HG03159 (cell line): ENCODE results near the gene PRDX5.
A peak's percentile ranks its signal among the peaks of the same experiment; 100 is the strongest.
"Not testable (repeated sequence)": the region's sequence is repeated elsewhere in the genome, so short reads cannot be mapped to it uniquely, and the experiment has no call there.

Source experiments
- ATAC-seq: cut with Tn5 transposase; IDR thresholded peaks from one replicate; pipeline ENCODE4 v1.9.1; 2021; ENCODE audit warnings: mild to moderate bottlenecking, moderate library complexity; ENCODE audit not compliant: unreplicated experiment

The PRDX5 gene

DNA sequence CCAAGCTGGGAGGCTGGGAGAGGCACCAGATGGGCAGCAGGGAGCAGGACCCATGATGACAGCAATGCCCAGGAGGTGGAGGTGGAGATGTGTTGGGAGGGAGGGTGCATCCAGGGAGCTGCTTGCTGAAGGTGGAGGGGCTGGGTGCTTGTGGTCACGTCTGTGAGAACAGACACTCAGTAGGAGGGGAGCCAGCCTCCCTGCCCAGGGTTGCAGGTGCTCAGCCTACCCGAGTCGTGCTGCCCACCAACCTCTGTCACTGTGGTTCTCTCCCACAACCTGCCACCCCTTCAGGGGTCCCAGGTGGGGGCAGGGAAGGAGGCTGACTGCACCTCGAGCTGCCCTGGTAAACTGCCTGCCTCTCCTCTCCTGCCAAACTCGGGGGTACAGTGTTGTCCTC, 5.5 kb downstream of the PRDX5 start:
- no peak for ATAC-seq

DNA sequence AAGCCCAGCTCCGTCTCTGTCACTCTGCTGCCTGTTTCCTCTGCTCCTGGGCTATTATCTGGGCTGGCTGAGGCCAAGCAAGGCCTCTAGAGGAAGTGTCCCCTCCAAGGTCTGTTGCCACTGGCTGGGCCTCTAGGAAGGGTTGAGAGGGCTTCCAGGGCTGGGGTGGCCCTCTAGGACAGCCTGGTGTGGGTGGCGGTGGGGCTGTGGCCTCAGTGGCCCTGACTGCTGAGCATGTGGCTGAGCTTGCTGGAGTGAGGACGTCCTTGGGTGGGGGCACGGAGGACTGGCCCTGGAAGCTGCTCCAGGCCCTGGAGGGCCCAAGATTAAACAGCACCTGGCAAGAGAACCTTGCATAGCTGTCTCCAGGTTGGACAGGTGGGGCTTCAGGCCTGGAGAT, 6.1 kb downstream of the PRDX5 start:
- not testable (repeated sequence) for ATAC-seq

DNA sequence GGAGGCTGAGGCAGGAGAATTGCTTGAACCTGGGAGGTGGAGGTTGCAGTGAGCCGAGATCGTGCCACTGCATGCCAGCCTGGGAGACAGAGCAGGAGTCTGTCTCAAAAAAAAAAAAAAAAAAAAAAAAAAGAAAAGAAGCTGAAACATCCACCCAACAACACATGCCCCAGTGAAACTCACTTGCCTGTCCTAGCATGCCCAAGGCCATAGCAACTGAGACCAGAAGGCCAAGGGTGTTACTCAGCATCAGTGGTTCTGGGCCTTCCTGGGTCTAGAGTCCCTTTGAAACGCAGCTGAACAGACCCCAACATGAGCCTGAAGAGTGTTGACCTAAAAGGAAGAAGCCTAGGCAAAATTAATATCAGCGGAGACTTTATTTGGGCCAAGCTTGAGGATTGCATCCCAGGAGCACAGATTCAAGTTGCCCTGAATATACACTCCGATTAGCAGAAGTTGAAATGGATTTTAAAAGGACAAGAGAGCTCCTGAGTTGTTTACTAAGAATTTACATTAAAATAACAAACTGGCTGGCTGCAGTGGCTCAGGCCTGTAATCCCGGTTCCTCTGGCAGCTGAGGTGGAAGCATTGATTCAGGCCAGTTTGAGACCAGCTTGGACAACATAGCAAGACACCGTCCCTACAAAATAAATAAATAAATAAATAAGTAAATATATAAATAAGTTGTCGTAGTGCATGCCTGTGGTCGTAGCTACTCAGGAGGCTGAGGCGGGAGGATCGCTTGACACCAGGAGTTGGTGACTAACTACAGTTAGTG, 7.0 kb downstream of the PRDX5 start:
- ATAC-seq = no peak

DNA sequence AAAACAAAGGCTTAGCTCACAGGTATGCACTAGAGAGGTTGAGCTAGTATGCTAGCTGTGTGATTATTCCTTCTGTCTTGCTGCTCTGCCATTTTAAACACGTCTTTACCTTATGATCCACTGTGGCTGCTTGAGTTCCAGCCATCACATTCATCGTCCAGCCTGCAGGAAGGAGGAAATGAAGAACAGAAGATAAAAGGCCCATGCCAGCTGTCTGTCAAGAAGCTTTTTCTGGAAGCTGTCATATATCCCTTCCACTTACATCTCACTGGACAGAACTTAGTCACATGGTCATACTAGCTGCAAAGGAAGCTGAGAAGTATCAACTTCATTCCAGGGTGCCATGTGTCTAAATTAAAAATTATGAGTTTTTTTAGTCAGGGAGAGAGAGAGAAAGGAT, 9.5 kb downstream of the PRDX5 start:
- no peak for ATAC-seq

DNA sequence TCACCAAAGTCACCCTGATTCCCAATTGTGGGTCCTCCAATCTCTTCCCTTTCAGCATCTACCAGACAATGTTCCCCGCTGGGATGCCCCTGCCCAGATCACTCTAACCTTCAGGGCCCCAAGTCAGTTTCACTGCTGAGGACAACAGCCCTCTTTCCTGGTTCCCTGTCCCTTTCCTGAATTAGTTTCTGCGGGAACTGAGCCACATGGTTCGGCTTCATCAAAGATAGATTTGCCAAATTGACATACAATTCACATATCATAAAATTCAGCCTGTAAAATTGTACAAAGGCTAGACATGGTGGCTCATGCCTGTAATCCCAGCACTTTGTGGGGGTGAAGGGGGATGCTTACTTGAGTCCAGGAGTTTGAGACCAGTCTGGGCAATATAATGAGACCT, 10.1 kb downstream of the PRDX5 start:
- ATAC-seq = no peak

DNA sequence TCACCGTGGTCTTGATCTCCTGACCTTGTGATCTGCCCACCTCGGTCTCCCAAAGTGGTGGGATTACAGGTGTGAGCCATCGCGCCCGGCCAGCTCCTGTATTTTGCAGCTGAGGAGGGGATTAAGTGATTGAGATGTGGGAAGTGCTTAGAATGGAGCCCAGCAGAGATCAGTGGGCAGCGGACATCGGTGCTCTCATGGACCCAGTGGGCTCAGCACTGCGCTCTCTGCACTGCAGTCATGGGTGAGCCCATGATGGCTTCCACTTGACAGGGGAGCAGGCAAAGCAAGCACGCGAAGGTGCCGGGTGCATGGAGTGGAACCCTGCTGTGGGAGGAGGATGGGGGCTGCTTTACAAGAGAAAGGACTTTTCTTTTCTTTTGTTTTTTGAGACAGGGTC, 13.0 kb downstream of the PRDX5 start:
- no peak for ATAC-seq

DNA sequence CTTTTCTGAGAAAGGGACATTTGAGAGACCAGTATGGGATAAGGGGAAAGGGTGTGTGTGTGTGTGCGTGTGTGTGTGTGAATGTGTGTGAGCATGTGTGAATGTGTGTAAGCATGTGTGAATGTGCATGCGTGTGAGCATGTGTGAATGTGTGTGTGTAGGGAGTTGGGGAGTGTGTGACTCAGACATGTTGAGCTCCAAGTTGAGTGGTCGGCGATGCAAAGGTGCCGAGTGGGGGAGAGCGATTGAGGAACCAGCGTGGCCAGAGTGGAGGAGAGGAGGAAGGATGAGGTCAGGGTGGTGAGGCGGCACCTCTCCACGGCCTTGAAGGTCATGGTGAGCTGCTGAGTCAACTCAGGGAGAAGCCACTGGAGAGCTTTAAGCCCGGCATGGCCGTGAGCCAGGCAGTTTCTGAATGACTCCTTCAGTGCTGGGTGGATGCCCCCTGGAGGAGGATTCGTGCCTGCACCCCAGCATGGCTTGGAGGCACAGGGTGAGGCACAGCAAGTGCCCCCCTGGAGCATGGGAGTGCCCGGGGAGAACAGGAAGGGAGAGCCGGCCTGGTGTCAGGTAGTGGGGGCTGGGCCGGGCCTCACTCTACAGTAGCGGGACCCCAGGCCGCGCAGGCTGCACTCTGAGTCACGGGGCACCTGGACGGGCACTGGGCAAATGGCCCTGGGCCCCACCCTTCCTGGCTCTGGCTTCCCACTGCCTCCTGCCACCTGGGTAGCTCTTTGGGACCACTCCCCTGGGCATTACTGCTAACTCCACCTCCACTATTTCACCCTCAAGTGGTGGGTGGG, 13.8 kb downstream of the PRDX5 start:
- ATAC-seq = peak; percentile 54

DNA sequence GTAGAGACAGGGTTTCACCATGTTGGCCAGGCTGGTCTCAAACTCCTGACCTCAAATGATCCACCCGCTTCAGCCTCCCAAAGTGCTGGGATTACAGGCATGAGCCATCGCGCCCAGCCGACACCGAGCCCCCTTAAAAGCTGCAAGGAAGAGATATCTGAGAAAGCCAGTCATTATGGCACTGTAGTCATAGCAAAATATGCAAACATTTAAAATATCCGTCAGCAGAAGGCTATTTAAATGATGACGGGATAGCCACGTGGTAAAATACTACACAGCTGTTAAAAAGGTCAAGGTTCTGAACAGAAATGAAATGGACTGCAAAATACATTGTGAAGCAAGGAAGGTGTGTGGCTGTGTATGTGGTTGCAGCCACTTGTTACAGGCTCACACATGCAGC, 15.6 kb downstream of the PRDX5 start:
- no peak for ATAC-seq

DNA sequence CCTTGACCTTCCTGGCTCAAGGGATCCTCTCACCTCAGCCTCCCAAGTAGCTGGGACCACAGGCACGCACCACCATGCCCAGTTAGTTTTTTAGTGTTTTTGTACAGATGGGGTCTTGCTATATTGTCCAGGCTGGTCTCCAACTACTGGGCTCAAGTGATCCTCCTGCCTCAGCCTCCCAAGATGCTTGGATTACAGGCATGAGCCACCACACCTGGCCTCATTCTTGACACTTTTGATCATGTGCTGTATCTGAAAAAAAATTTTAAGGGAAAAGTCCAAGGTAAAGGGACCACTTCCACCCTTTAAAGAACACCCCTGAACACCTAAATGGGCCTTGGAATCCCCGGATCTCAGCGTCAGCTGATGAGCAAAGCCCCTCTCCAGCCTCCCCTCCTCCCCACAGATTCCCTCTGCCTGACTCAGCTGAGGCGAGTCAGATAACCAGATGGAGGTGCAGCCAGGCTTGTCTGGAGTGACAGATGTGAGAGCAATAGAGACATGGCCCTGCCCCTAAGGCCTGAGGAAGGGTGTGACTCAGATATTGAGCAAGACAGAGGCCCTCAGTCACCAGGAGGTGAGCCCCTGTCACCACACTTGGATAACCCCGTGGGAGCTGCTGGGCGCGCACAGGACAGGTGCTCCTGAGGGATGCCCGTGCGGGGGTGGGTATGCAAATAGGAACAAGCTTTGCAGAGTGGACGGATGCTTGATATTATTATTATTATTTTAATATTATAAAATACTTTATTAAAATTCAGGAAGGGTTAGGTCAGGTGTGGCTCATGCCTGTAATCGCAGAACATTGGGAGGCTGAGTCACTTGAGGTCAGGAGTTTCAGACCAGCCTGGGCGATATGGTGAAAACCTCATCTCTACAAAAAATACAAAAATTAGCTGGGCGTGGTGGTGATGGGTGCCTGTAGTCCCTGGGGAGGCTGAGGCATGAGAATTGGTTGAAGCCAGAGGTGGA, 17.1 kb downstream of the PRDX5 start:
- ATAC-seq = peak; percentile 73

DNA sequence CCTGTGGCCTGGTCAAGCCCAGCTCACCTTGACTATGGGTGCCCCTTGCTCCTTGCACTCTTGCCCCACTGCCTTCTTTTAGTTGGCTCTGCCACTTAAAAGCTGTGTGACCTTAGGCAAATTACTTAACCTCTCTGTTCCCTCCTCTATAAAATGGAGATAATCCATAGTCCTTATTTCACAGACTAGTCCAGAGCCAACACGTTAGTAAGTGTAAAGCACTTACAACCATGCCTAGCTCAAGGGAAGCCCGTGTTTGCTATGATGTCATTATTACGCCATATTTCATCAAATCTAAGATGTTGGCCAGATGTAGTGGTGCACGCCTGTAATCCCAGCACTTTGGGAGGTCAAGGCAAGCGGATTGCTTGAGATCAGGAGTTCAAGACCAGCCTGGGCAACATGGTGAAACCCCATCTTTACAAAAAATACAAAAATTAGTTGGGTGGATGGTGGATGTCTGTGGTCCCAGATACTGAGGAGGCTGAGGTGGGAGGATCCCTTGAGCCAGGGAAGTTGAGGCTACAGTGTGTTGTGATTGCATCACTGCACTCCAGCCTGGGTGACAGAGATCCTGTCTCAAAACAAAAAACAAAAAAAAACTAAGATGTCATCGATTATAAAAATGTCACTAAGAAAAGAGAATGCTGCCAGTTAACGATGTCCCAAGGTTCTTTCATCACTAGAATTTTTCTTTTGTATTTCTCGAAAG, 19.8 kb downstream of the PRDX5 start:
- ATAC-seq = no peak

DNA sequence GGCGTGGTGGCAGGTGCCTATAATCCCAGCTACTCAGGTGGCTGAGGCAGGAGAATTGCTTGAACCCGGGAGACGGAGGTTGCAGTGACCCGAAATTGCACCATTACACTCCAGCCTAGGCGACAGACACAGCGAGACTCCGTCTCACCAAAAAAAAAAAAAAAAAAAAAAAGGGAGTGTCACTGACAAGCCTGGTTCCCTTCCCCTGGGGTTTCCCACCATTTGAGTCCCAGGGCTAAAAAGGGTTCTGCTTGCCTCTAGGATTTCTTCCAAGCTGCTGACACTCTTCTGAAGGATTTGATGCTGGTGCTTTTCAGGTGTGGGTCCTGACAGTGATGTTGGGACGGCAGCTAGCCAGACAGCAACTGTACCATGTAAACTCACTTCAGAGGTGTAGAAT, 20.8 kb downstream of the PRDX5 start:
- ATAC-seq = no peak

DNA sequence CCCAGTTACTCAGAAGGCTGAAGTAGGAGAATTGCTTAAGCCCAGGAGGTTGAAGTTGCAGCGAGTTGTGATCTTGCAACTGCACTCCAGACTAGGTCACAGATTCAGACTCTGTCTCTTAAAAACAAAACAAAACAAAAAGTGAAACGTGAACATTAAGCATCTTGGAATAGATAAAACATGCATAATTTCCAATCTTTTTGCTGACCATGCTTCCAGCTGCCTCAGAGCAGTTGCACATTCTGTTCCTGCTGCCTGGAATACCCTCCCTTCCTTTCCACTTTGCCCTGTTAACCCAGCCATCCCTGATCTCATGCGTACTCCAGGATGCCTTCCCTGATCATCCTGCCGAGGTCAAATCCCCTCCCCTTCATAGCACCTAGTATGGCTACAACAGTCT, 21.4 kb downstream of the PRDX5 start:
- ATAC-seq = no peak

DNA sequence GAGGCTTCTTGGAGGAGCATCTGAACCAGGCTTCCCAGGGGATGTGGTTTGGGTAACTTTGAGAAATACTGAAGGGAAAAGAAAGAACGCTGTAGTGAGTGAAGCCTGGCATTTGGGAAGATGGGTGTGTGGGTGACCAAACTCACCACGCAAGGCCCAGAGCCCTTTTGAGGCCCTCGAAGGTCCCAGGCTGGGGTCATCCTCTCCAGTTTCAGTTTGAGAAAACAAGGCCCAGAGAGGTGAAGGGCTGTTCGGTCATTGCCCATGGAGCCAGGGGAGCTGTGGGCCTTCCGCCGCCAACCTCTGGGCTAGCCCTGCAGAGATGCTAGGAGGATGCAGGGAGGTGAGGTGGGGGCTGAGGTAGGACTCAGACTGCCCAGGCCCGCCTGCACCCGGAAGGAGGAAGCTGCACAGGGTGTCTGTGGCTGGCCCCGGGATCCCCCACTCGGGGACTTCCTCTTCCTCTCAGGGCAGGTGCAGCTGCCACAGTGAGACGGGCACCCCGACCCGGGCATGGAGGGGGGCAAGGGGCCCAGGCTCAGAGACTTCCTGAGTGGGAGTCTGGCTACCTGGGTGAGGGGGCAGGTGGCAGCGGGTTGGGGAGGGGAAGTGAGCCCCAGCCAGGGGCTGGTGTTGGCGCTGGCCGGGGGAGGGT, 22.0 kb downstream of the PRDX5 start, which contains the start of gene CCDC88B:
Gene CCDC88B (plus strand): TSS at position 451 of the 655 bp plus-strand sequence. CDS start 63 bp downstream, at position 514.
- peak; percentile 55 for ATAC-seq

DNA sequence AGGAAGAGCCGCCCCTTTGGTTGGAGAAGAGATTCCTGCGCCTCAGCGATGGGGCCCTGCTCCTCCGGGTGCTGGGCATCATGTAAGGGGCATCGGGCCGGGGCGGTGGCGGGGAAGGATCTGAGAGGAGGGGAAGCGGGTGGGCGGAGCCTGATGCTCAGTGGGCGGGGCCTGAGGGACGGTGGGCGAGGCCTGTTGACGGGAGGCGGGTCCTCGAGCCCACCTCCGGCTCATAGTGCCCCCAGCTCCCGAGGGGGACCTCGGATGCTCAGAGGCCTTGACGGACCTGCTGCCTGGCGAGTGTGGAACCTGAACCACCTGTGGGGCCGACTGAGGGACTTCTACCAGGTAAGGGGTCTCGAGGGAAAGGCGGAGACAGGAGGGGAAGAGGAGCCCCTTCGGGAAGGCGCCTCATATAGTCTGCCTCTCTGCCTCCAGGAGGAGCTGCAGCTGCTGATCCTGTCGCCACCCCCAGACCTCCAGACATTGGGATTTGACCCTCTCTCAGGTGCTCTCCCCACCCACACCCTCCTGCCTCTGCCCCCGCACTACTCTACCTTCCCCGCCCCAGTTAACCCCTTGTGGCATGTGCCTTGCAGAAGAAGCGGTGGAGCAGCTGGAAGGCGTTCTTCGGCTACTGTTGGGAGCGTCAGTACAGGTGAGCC, 22.9 kb downstream of the PRDX5 start:
- no peak for ATAC-seq

DNA sequence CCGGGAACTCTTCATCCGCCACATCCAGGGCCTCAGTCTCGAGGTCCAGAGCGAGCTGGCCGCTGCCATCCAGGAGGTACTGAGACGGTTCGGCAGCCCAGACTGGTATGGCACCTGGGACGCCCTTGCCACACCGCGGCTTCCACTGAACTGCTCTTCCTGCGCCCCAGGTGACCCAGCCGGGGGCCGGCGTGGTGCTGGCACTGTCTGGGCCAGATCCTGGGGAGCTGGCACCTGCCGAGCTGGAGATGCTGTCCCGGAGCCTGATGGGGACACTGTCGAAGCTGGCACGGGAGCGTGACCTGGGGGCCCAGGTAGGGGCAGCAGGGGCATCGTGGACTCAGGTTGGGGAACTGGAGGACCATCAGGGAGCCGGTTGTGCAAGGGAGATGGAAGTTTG, 23.5 kb downstream of the PRDX5 start:
- ATAC-seq = no peak

DNA sequence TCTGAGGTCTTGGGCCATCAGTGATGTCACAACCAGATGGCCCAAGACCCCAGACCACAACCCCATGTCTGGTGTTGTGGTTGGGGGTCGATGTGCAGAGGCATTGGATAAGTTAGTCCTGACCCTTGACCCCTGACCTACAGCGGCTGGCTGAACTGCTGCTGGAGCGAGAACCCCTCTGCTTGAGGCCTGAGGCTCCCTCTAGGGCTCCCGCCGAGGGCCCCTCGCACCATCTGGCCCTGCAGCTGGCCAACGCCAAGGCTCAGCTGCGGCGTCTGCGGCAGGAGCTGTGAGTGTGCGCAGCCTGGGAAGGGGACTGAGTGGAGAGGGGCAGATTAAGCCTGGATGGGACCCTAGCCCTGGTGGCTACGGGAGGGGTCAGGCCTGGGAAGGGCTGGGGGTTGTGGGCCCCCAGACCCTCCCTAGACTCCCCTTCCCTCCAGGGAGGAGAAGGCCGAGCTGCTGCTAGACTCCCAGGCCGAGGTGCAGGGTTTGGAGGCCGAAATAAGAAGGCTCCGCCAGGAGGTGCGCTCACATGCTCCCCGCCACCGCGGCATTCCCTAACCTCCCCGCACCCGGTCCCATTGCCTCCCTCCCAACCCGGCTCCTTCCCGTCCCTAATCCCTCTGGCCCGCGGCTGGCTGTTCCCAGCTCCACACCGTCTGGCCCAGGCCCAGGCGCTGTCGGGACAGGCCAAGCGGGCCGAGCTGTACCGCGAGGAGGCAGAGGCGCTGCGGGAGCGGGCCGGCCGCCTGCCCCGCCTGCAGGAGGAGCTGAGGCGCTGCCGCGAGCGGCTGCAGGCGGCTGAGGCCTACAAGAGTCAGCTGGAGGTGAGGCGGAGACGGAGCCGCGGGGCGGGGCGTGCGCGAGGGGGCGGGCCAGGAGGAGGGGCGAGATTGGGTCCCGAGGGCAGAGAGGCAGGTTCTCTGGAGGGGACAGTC, 24.2 kb downstream of the PRDX5 start:
- ATAC-seq = peak; percentile 44

DNA sequence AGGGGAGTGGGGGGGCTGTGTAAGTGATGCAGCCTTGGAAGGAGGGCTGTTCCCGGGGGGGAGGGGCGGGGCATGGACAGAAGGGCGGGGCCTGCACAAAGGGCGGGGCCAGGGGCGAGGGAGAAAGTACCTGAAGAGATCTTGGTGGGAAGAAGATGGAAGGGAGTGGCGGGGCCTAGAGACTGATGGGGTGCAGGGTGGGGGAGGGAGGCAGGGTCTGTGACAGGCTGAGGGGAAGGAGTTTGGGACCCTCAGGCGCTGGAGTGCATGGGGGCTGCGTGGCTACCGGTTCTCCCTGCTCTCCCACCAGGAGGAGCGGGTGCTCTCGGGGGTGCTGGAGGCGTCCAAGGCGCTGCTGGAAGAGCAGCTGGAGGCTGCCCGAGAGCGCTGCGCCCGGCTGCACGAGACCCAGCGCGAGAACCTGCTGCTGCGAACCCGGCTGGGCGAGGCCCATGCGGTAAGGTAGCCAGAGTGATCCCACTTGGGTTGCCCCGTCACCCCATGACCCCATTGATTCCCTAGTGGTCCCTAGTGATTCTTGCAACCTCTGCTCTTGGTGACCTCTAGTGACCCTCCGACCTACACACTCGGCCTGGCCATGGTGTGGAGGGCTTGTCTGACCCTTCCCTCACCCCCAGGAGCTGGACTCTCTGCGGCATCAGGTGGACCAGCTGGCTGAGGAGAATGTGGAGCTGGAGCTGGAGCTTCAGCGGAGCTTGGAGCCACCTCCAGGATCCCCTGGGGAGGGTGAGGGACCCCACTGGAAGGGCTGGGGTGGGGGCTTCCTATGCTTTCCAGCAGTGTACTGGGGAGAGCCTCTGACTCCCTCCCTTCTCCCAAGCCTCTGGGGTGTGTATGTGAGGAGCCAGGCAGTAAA, 25.2 kb downstream of the PRDX5 start:
- ATAC-seq = no peak
